Measurements from ENCODE around the gene IGBP1.

The IGBP1 gene

GRCh38 chrX:70174754-70175153 lies 41.5 kb downstream of the IGBP1 start:
- no peak for DNase-seq (ENCODE audit: low spot score)
- TF ChIP-seq CTCF (IDR thresholded peaks at IDR 0.05; ENCODE audit: borderline replicate concordance, control extremely low read depth, extremely low read depth, insufficient read depth, missing control alignments): no peak
- in situ Hi-C loops (cut with MboI; ENCODE audit: low sequenced_read_pairs, unreplicated experiment): no loop called here

GRCh38 chrX:70175338-70175737 lies 42.1 kb downstream of the IGBP1 start:
- in situ Hi-C loops (cut with MboI; ENCODE audit: low sequenced_read_pairs, unreplicated experiment): no loop called here
- no peak for DNase-seq (ENCODE audit: low spot score)
- no peak for TF ChIP-seq CTCF (IDR thresholded peaks at IDR 0.05; ENCODE audit: borderline replicate concordance, control extremely low read depth, extremely low read depth, insufficient read depth, missing control alignments)

GRCh38 chrX:70176938-70177533 lies 43.8 kb downstream of the IGBP1 start, which contains the start of gene DGAT2L6:
DGAT2L6 (plus strand) TSS chrX:70177483; CDS start chrX:70177583, 100 bp downstream.
- in situ Hi-C loops (cut with MboI; ENCODE audit: low sequenced_read_pairs, unreplicated experiment): no loop called here
- DNase-seq (ENCODE audit: low spot score): no peak
- TF ChIP-seq CTCF (IDR thresholded peaks at IDR 0.05; ENCODE audit: borderline replicate concordance, control extremely low read depth, extremely low read depth, insufficient read depth, missing control alignments): no peak

GRCh38 chrX:70183091-70183490 lies 49.8 kb downstream of the IGBP1 start:
- in situ Hi-C loops (cut with MboI; ENCODE audit: low sequenced_read_pairs, unreplicated experiment): no loop called here
- no peak for TF ChIP-seq CTCF (IDR thresholded peaks at IDR 0.05; ENCODE audit: borderline replicate concordance, control extremely low read depth, extremely low read depth, insufficient read depth, missing control alignments)
- DNase-seq (ENCODE audit: low spot score): no peak

GRCh38 chrX:70190225-70190624 lies 57.0 kb downstream of the IGBP1 start:
- no peak for TF ChIP-seq CTCF (IDR thresholded peaks at IDR 0.05; ENCODE audit: borderline replicate concordance, control extremely low read depth, extremely low read depth, insufficient read depth, missing control alignments)
- in situ Hi-C loops (cut with MboI; ENCODE audit: low sequenced_read_pairs, unreplicated experiment): no loop called here
- no peak for DNase-seq (ENCODE audit: low spot score)

- in situ Hi-C loops (cut with MboI; ENCODE audit: low sequenced_read_pairs, unreplicated experiment): no loop called here
- peak; percentile 41 for DNase-seq (ENCODE audit: low spot score)
- TF ChIP-seq CTCF (IDR thresholded peaks at IDR 0.05; ENCODE audit: borderline replicate concordance, control extremely low read depth, extremely low read depth, insufficient read depth, missing control alignments): peak; percentile 30
Measured at GRCh38 chrX:70196961-70197720, 63.9 kb downstream of the IGBP1 start.

Data from GM13976 (cell line).